Measurements from ENCODE around the gene CTSL. TPM values are rescaled to one million over a fixed set of nuclear protein-coding genes. Genes with fewer than 3 reads are reported as not detected.

The CTSL gene
- total RNA-seq, 1 experiment from 2014 or later = 47.7 TPM

DNA sequence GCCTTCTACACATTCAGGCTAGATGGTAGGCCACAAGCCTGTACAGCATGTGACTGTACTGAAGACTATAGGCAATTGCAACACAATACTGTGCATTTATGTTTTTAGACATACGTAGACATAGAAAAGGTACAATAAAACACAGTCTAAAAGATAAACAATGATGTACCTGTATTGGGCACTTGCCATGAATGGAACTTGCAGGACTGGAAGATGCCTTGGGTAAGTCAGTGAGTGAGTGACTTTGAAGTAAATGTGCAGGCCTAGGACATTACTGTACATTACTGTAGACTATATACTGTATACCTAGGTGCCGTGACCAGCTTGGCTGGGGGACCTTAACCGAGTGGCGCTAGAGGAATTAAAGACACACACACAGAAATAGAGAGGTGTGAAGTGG, 53.1 kb downstream of the CTSL start:
- H3K27me3 ChIP-seq (ENCODE audit: control insufficient read depth, insufficient read depth, low read length) = no peaks in the 10 kb centered on the region
- H3K36me3 ChIP-seq (replicated peaks; ENCODE audit: control insufficient read depth, insufficient read depth, low read length) = no peaks in the 10 kb centered on the region
- H3K4me3 ChIP-seq (ENCODE audit: insufficient read depth, low read depth, low read length) = no peak overlapping the region
- no peak for DNase-seq

Other genes starting within 250 kb of the CTSL start
- 48.8 and 58.5 TPM in 2 replicates for gene DAPK1, start 228.3 kb upstream of the CTSL start, total RNA-seq (2014; rRNA removed; shearing (Covaris generic))
- gene SPATA31E1, start 156.8 kb downstream of the CTSL start, total RNA-seq (2014; rRNA removed; shearing (Covaris generic)) = 0.07 TPM in 1 of 2 replicates, not detected in the other
- 0.03 and 0.07 TPM in 2 replicates for gene SPATA31C1, start 191.8 kb downstream of the CTSL start, total RNA-seq (2014; rRNA removed; shearing (Covaris generic))
- 3.5 and 4.5 TPM in 2 replicates for gene CDK20, start 248.4 kb downstream of the CTSL start, total RNA-seq (2014; rRNA removed; shearing (Covaris generic))